Measurements from ENCODE around the gene FAAP20.

Gene FAAP20

GRCh38 chr1:2199042-2199810, 4.7 kb upstream of the FAAP20 start:
- H3K4me1 Mint-ChIP-seq: peaks cover 41% of the 10 kb centered on the region
- no peak overlapping the region for H3K27ac Mint-ChIP-seq

GRCh38 chr1:2198571-2198970, 4.0 kb upstream of the FAAP20 start:
- no peak overlapping the region for H3K4me3 Mint-ChIP-seq
- H3K9me3 Mint-ChIP-seq: no peaks in the 10 kb centered on the region
- no peaks in the 10 kb centered on the region for H3K36me3 Mint-ChIP-seq (ENCODE audit: low read depth)
- H3K4me1 Mint-ChIP-seq: peaks cover 34% of the 10 kb centered on the region
- no peak for TF ChIP-seq CTCF (IDR thresholded peaks at IDR 0.05)
- no peak overlapping the region for H3K27ac Mint-ChIP-seq
- no peak for DNase-seq
- peaks cover 10% of the 10 kb centered on the region for H3K27me3 Mint-ChIP-seq (ENCODE audit: low read depth, poor library complexity)

More at GRCh38 chr1:2199042-2199810, 4.7 kb upstream of the FAAP20 start:
- Mint-ChIP-seq H3K9me3 (no peaks in the 10 kb centered on the region), H3K27me3 (ENCODE audit: low read depth, poor library complexity) (peaks cover 10% of the 10 kb centered on the region), H3K36me3 (ENCODE audit: low read depth) (no peaks in the 10 kb centered on the region), H3K4me3 (peak overlapping the region; percentile 81)
- TF ChIP-seq CTCF (IDR thresholded peaks at IDR 0.05): no peak
- DNase-seq: peak; percentile 69

GRCh38 chr1:2197707-2198165, 3.2 kb upstream of the FAAP20 start:
- DNase-seq: no peak
- no peaks in the 10 kb centered on the region for H3K9me3 Mint-ChIP-seq
- no peak for TF ChIP-seq CTCF (IDR thresholded peaks at IDR 0.05)
- peaks cover 32% of the 10 kb centered on the region for H3K4me1 Mint-ChIP-seq
- no peaks in the 10 kb centered on the region for H3K36me3 Mint-ChIP-seq (ENCODE audit: low read depth)
- no peak overlapping the region for H3K4me3 Mint-ChIP-seq
- no peak overlapping the region for H3K27ac Mint-ChIP-seq
- peaks cover 10% of the 10 kb centered on the region for H3K27me3 Mint-ChIP-seq (ENCODE audit: low read depth, poor library complexity)

GRCh38 chr1:2196901-2197638, 2.5 kb upstream of the FAAP20 start:
- Mint-ChIP-seq H3K27ac (no peak overlapping the region), H3K9me3 (no peaks in the 10 kb centered on the region), H3K27me3 (ENCODE audit: low read depth, poor library complexity) (peaks cover 7% of the 10 kb centered on the region), H3K36me3 (ENCODE audit: low read depth) (no peaks in the 10 kb centered on the region), H3K4me3 (no peak overlapping the region), H3K4me1 (peaks cover 30% of the 10 kb centered on the region)
- no peak for TF ChIP-seq CTCF (IDR thresholded peaks at IDR 0.05)
- no peak for DNase-seq

- H3K27ac Mint-ChIP-seq: no peak overlapping the region
- no peak for DNase-seq
- TF ChIP-seq CTCF (IDR thresholded peaks at IDR 0.05): no peak
These were observed 1.2 kb upstream of the FAAP20 start for GRCh38 chr1:2195785-2196184.

More at GRCh38 chr1:2195785-2196184, 1.2 kb upstream of the FAAP20 start:
- Mint-ChIP-seq H3K4me1 (peaks cover 33% of the 10 kb centered on the region), H3K36me3 (ENCODE audit: low read depth) (no peaks in the 10 kb centered on the region), H3K4me3 (no peak overlapping the region), H3K27me3 (ENCODE audit: low read depth, poor library complexity) (peaks cover 5% of the 10 kb centered on the region), H3K9me3 (no peaks in the 10 kb centered on the region)
